Spleen (tissue), 7 donors: ENCODE results near the gene AKAP5.

Experiments used
- POLR2A ChIP-seq, 3 donors: fragments of 450-650 bp; IDR thresholded peaks; one replicate each; pipeline ENCODE4 v1.5.1; 2017; ENCODE audit warnings: antibody characterized with exemption in 3 of 3, mild to moderate bottlenecking in 1 of 3
- TF ChIP-seq, protein P1 (sequence below), 11 experiments: fragments of 200-600 bp in 7 of 11; fragments of 450-650 bp in 4 of 11; sonication (generic) in 4 of 11; IDR thresholded peaks in 8 of 11; conservative IDR thresholded peaks in 3 of 11; 1 replicate in 7 of 11; 2 replicates in 4 of 11; pipeline versions ENCODE4 v1.4.0 to v1.8.0; 2016 to 2021; ENCODE audit warnings: antibody characterized with exemption in 11 of 11, inconsistent platforms in 4 of 11, mild to moderate bottlenecking in 1 of 11
- donor health status: DM: no; HTN: no; CAD: no; lungs with moderate emphysema.
- donor health status: DM: no; HTN: no; CAD: no.
- donor health status: DM: no; HTN: no; CAD: no.

DNA sequence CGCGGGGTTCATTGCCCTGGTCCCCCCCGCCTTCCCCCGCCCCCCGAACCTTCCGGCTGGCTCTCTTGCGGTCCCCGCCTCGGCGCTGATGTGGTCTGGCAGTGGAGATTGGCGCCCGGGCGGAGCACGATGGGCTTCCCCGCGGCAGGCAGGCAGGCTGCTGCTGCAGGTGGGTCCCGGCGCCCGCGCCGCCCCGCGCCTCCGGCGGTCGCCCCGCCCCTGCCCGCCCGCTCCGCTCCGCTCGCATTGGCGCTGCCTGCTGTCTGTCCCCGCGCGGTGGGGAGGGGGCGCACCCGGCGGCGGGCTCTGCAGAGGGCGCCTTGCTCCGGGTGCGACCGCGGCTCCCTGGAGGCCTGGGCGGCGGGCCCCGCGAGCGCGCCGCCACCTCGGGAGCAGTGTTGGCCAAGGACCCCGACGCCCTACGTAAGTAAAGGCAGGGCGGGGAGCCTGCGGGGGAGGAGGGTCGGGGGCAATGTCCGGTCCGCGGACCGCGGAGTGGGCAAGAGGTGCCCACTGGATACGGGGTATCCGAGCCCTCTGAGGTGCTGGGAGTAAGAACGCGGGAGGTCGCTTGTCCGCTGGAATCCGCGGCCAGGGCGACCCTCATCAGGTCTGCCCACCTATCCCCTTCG is at the start of gene AKAP5:
- TF ChIP-seq, protein P1, sequence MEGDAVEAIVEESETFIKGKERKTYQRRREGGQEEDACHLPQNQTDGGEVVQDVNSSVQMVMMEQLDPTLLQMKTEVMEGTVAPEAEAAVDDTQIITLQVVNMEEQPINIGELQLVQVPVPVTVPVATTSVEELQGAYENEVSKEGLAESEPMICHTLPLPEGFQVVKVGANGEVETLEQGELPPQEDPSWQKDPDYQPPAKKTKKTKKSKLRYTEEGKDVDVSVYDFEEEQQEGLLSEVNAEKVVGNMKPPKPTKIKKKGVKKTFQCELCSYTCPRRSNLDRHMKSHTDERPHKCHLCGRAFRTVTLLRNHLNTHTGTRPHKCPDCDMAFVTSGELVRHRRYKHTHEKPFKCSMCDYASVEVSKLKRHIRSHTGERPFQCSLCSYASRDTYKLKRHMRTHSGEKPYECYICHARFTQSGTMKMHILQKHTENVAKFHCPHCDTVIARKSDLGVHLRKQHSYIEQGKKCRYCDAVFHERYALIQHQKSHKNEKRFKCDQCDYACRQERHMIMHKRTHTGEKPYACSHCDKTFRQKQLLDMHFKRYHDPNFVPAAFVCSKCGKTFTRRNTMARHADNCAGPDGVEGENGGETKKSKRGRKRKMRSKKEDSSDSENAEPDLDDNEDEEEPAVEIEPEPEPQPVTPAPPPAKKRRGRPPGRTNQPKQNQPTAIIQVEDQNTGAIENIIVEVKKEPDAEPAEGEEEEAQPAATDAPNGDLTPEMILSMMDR (IDR thresholded peaks at IDR 0.05 in 8 of 11, conservative IDR thresholded peaks at IDR 0.05 in 3 of 11): no peak
- no peak for TF ChIP-seq POLR2A (IDR thresholded peaks at IDR 0.05)
